Measurements from ENCODE around the gene KLF3. TPM values are rescaled to one million over a fixed set of nuclear protein-coding genes. Genes with fewer than 3 reads are reported as not detected.

KLF3 gene
- total RNA-seq, 1 experiment from 2014 or later = 29.0 TPM

DNA sequence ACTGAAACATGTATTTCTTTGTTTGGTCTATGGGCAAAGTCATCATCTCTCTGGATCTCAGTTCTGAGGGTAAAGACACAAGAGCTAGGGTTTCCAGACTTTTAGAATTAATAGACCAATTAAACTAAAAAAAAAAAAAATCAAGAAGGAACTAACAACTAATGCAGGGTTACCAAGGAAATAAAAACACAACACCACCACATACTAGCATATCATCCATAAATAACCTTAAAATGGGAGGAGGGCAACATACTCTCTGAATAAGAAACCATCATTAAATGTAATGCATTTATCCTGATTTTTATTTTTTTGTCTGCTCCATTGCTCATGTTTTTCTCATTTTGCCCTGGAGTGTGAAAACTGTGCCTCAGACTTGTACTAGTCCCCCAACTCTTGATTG lies 33.5 kb upstream of the KLF3 start:
- Mint-ChIP-seq H3K9me3 (peaks cover 1 to 13% of the 10 kb centered on the region in 2 experiments; a peak in 2 of 5 replicates), H3K4me3 (no peak overlapping the region), H3K27ac (no peak overlapping the region), H3K27me3 (ENCODE audit: low read depth) (no peaks in the 10 kb centered on the region; the same call in 1 of the 2 replicates), H3K4me1 (peaks cover 5 to 6% of the 10 kb centered on the region in 2 experiments; a peak in 2 of 4 replicates), H3K36me3 (ENCODE audit: insufficient read depth in 1 of 3, low read depth in 3 of 3) (peaks cover 4 to 12% (median 5%) of the 10 kb centered on the region in 3 experiments; a peak in 3 of 7 replicates)
- Histone ChIP-seq H3K14ac (ENCODE audit: insufficient read depth, low read length) (no peak overlapping the region), H3K79me1 (ENCODE audit: insufficient read depth, low read depth, low read length, poor library complexity, severe bottlenecking) (no peaks in the 10 kb centered on the region), H3K4ac (ENCODE audit: low read depth, low read length) (no peak overlapping the region), H3K9ac (ENCODE audit: extremely low read depth, insufficient read length, low read length) (no peak overlapping the region), H2AFZ (ENCODE audit: low read length) (no peak overlapping the region), H3K4me2 (ENCODE audit: insufficient read depth, insufficient read length, low read length) (no peak overlapping the region), H2BK5ac (ENCODE audit: insufficient read length, low read length) (no peak overlapping the region), H2BK15ac (ENCODE audit: low read depth, low read length) (no peak overlapping the region), H3K27me3 (ENCODE audit: insufficient read depth, low read length) (no peaks in the 10 kb centered on the region), H4K91ac (ENCODE audit: insufficient read length, low read depth, low read length) (no peak overlapping the region), H3K79me2 (ENCODE audit: insufficient read depth, low read length) (no peaks in the 10 kb centered on the region), H3K18ac (ENCODE audit: insufficient read length, low read depth, low read length) (no peak overlapping the region), H3T11ph (ENCODE audit: low read length) (no peak overlapping the region), H2BK20ac (ENCODE audit: low read depth, low read length, poor library complexity, severe bottlenecking) (no peak overlapping the region), H4K8ac (replicated peaks; ENCODE audit: insufficient read length, low read depth, low read length) (no peak overlapping the region), H2AK5ac (ENCODE audit: insufficient read length, low read length) (no peak overlapping the region), H4K5ac (ENCODE audit: insufficient read length, low read depth, low read length) (no peak overlapping the region), H3K23me2 (ENCODE audit: insufficient read length, low read depth, low read length, poor library complexity, severe bottlenecking) (no peaks in the 10 kb centered on the region), H3K23ac (ENCODE audit: insufficient read length, low read depth, low read length) (no peak overlapping the region), H3K9me3 (ENCODE audit: control insufficient read depth, low read depth, low read length) (no peaks in the 10 kb centered on the region), H2BK120ac (ENCODE audit: low read depth, low read length, poor library complexity, severe bottlenecking) (no peak overlapping the region), H3K27ac (ENCODE audit: insufficient read length, low read depth, low read length) (no peak overlapping the region), H3K56ac (ENCODE audit: insufficient read length, low read depth, low read length) (no peak overlapping the region), H2BK12ac (ENCODE audit: insufficient read length, low read depth, low read length) (no peak overlapping the region), H3K4me1 (ENCODE audit: insufficient read depth, low read length) (no peaks in the 10 kb centered on the region; the same call in 1 of the 2 replicates), H4K20me1 (ENCODE audit: control insufficient read depth, insufficient read depth, insufficient read length) (no peaks in the 10 kb centered on the region)
- TF ChIP-seq CTCF (conservative IDR thresholded peaks at IDR 0.05) = no peak
- no peak for DNase-seq
